GM13976 (cell line): ENCODE data around the gene TRIM13.

Experiments used
- DNase-seq: peaks from one replicate; pipeline ENCODE4 v3.0.0; 2012; ENCODE audit warnings: low spot score
- CTCF ChIP-seq: IDR thresholded peaks from 2 replicates; pipeline ENCODE4 v1.5.1; 2012; ENCODE audit warnings: borderline replicate concordance, mild to moderate bottlenecking; ENCODE audit not compliant: insufficient read depth; ENCODE audit errors: extremely low read depth, missing control alignments, control extremely low read depth
- in situ Hi-C: fragments of 300-500 bp; cut with MboI; formaldehyde crosslinking; loops from one replicate; pipeline ENCODE4 v1.12.0; 2022; ENCODE audit warnings: low sequenced_read_pairs, mixed read lengths, inconsistent platforms; ENCODE audit not compliant: unreplicated experiment

Gene TRIM13

GRCh38 chr13:50025436-50025835, 28.6 kb downstream of the TRIM13 start:
- in situ Hi-C loops, result no loop called here
- TF ChIP-seq CTCF, result no peak
- no peak for DNase-seq

- DNase-seq, result peak; percentile 49
- TF ChIP-seq CTCF, result no peak
- in situ Hi-C loops, result no loop called here
Observed at GRCh38 chr13:50026788-50027473, 30.1 kb downstream of the TRIM13 start.

GRCh38 chr13:50030315-50030714, 33.5 kb downstream of the TRIM13 start:
- no peak for DNase-seq
- TF ChIP-seq CTCF, result no peak
- in situ Hi-C loops, result no loop called here

GRCh38 chr13:50033725-50034124, 36.9 kb downstream of the TRIM13 start:
- no peak for TF ChIP-seq CTCF
- DNase-seq, result no peak
- in situ Hi-C loops, result no loop called here

- DNase-seq, result no peak
- in situ Hi-C loops, result no loop called here
- no peak for TF ChIP-seq CTCF
Observed at GRCh38 chr13:50037788-50038187, 40.9 kb downstream of the TRIM13 start.

- no peak for DNase-seq
- TF ChIP-seq CTCF, result no peak
- in situ Hi-C loops, result no loop called here
Observed at GRCh38 chr13:50038266-50038665, 41.4 kb downstream of the TRIM13 start.
